ENCODE measurements around the gene AMBRA1. TPM values are rescaled to one million over a fixed set of nuclear protein-coding genes. Genes with fewer than 3 reads are reported as not detected.

The AMBRA1 gene
- total RNA-seq, 4 donors from 2014 or later = 20.0 to 28.9 (median 26.0) TPM

DNA sequence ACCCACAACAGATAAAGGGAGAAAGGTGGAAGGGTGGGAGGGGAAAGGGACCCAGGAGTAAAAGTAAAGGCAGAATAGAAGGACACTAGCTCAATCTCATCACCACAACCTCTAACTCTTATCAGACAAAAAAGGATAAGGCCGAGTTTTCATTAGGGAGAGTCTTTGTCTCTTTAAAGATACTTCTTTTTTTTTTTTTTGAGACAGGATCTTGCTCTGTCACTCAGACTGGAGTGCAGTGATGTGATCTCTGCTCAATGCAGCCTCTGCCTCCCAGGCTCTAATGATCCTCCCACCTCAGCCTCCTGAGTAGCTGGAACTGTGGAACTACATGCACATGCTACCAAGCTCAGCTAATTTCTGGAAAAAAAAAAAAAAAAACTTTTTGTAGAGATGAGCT, 116.7 kb downstream of the AMBRA1 start:
- 100% methylated on average over 1 of the region's 1 CpG for WGBS
- TF ChIP-seq, protein P1, sequence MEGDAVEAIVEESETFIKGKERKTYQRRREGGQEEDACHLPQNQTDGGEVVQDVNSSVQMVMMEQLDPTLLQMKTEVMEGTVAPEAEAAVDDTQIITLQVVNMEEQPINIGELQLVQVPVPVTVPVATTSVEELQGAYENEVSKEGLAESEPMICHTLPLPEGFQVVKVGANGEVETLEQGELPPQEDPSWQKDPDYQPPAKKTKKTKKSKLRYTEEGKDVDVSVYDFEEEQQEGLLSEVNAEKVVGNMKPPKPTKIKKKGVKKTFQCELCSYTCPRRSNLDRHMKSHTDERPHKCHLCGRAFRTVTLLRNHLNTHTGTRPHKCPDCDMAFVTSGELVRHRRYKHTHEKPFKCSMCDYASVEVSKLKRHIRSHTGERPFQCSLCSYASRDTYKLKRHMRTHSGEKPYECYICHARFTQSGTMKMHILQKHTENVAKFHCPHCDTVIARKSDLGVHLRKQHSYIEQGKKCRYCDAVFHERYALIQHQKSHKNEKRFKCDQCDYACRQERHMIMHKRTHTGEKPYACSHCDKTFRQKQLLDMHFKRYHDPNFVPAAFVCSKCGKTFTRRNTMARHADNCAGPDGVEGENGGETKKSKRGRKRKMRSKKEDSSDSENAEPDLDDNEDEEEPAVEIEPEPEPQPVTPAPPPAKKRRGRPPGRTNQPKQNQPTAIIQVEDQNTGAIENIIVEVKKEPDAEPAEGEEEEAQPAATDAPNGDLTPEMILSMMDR (IDR thresholded peaks at IDR 0.05) = no peak
- no peak for TF ChIP-seq POLR2A (IDR thresholded peaks at IDR 0.05; ENCODE audit: low read depth)
- no peak for TF ChIP-seq POLR2AphosphoS5 (IDR thresholded peaks at IDR 0.05)
- TF ChIP-seq EP300 (IDR thresholded peaks at IDR 0.05) = no peak
- no peaks in the 10 kb centered on the region for H3K36me3 ChIP-seq
- DNase-seq (ENCODE audit: extremely low spot score) = no peak
- peaks cover 0 to 12% (median 3%) of the 10 kb centered on the region in 4 donors for H3K4me1 ChIP-seq
- no peaks in the 10 kb centered on the region for H3K27me3 ChIP-seq
- no peak overlapping the region for H3K4me3 ChIP-seq
- intact Hi-C loops (cut with DNase I) = no loop called here
- H3K27ac ChIP-seq (replicated peaks in 1 of 4) = no peak overlapping the region
- H3K9me3 ChIP-seq = no peaks in the 10 kb centered on the region

DNA sequence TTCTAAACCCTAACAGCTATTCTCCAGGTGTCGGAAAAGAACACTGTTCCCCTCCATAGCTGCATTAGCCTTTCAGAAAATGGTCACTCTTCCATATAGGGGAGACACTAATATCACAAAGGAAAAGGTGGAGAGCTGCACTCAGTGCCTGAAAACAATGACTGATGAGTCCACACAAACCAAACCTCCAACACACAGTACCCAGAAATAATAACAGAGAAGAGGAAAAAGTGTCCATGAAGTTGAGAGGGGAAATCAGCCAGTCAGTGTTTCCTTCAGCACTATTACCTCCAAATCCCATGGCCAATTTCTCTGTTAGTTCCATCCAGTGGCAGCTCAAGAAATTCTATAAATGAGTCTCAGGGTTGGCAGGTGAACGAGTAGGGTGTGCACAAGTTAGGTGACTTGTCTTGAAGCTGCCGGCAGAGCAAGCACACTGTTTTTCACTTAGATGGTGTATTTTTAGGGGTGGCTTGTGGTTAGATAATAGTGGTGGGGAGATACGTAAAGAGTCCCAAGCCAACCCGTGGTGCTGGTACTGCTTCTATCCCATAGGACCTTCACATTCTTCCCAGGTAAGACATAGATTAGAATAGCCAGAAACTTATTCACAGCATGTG, 117.8 kb downstream of the AMBRA1 start:
- no peak overlapping the region for H3K4me3 ChIP-seq
- H3K27ac ChIP-seq (replicated peaks in 1 of 4) = no peak overlapping the region
- peaks cover 0 to 17% (median 6%) of the 10 kb centered on the region in 4 donors for H3K4me1 ChIP-seq
- no peaks in the 10 kb centered on the region for H3K9me3 ChIP-seq
- TF ChIP-seq POLR2AphosphoS5 (IDR thresholded peaks at IDR 0.05) = no peak
- no peak for TF ChIP-seq EP300 (IDR thresholded peaks at IDR 0.05)
- TF ChIP-seq POLR2A (IDR thresholded peaks at IDR 0.05; ENCODE audit: low read depth) = no peak
- TF ChIP-seq, protein P1 (IDR thresholded peaks at IDR 0.05) = no peak
- no peaks in the 10 kb centered on the region for H3K27me3 ChIP-seq
- H3K36me3 ChIP-seq = no peaks in the 10 kb centered on the region
- intact Hi-C loops (cut with DNase I) = no loop called here
- DNase-seq (ENCODE audit: extremely low spot score) = no peak
- 92% methylated on average over 5 of the region's 5 CpGs for WGBS

DNA sequence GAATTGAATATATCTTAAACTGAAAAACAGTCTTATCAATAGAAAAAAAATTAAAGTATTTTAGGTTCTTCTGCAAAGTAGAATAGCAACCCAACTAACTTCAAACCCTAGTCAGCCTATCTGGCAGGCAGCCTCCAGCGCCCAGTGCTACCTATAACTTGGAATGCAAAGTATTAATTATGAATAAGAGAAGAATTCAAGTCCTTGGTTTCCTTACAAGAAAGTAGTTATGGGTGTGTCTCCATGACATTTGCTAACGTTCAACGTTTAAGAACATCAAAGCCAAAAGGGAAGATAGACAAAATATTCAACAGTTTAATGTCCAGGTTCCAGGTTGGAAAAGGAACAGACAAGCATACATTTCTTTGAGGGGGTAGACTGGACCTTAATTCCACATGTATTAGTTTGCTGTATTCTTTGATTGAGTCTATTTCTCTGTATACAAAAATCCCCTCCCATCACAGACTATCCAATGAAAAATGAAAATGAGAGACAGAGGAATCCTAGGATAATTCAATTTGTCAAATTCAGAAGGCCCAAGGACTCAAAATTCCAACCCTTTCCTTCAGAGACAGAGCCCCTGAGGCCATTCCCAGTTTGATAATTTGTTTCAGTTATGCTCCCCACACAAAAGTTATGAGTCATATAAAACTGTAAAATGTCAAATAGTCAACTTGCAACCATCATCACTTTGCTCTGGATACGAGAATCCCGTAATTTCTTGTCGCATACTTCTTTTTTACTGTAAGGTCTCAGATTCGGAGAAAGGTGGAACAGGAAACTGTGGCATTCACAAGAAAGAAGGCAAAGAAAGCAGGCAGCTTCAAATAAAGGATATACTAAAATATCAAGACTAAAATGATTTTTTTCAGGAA, 118.5 kb downstream of the AMBRA1 start:
- H3K27ac ChIP-seq (replicated peaks in 1 of 4) = no peak overlapping the region
- TF ChIP-seq EP300 (IDR thresholded peaks at IDR 0.05) (no peak), POLR2AphosphoS5 (IDR thresholded peaks at IDR 0.05) (no peak), POLR2A (IDR thresholded peaks at IDR 0.05; ENCODE audit: low read depth) (no peak)
- TF ChIP-seq, protein P1 (IDR thresholded peaks at IDR 0.05) = no peak
- no peaks in the 10 kb centered on the region for H3K27me3 ChIP-seq
- H3K4me1 ChIP-seq = peaks cover 0 to 22% (median 3%) of the 10 kb centered on the region in 4 donors
- 78% methylated on average over 7 of the region's 7 CpGs for WGBS
- H3K9me3 ChIP-seq = no peaks in the 10 kb centered on the region
- no peak overlapping the region for H3K4me3 ChIP-seq
- H3K36me3 ChIP-seq = no peaks in the 10 kb centered on the region
- intact Hi-C loops (cut with DNase I) = no loop called here
- no peak for DNase-seq (ENCODE audit: extremely low spot score)

DNA sequence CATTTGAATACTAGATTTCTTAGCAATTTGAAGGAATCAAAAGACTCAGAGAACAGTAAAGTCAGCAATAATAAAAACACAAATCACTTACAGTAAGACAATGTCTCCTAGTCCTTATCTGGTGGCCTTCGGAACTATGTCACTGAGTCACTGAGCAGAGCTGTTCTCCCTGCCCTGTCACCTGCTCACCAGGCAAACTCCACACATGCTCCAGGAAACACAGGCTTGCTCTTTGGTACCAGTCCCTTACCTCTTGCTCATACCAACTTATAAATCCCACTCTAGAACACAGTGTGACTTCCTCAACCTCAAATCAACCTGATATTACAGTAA, 121.2 kb downstream of the AMBRA1 start:
- 87% methylated on average over 1 of the region's 1 CpG for WGBS
- TF ChIP-seq POLR2A (IDR thresholded peaks at IDR 0.05; ENCODE audit: low read depth) = no peak
- no peak for TF ChIP-seq POLR2AphosphoS5 (IDR thresholded peaks at IDR 0.05)
- TF ChIP-seq, protein P1 (IDR thresholded peaks at IDR 0.05) = no peak
- no peak for TF ChIP-seq EP300 (IDR thresholded peaks at IDR 0.05)
- Histone ChIP-seq H3K9me3 (no peaks in the 10 kb centered on the region), H3K27me3 (no peaks in the 10 kb centered on the region), H3K4me1 (peaks cover 0 to 22% (median 3%) of the 10 kb centered on the region in 4 donors), H3K36me3 (peaks cover 0 to 16% (median 4%) of the 10 kb centered on the region in 4 donors), H3K27ac (replicated peaks in 1 of 4) (no peak overlapping the region), H3K4me3 (no peak overlapping the region)
- no peak for DNase-seq (ENCODE audit: extremely low spot score)
- intact Hi-C loops (cut with DNase I) = no loop called here
